Fibroblast of mammary gland (primary cell): ENCODE results near the gene GALNT2.

ENCODE experiments used
- DNase-seq: peaks from one replicate; pipeline ENCODE4 v3.0.0-alpha.2; 2010; ENCODE audit warnings: low read depth
- H3K4me3 ChIP-seq: 2 replicates; pipeline ENCODE4 v1.5.1; 2011; ENCODE audit warnings: low read depth, mild to moderate bottlenecking, low read length, moderate library complexity; ENCODE audit not compliant: control insufficient read depth
- TF ChIP-seq, protein P1 (sequence below): conservative IDR thresholded peaks from 2 replicates; pipeline ENCODE4 v1.5.1; 2011; ENCODE audit warnings: low read depth, low read length, inconsistent platforms; ENCODE audit not compliant: control insufficient read depth, insufficient read depth

GALNT2 gene

DNA sequence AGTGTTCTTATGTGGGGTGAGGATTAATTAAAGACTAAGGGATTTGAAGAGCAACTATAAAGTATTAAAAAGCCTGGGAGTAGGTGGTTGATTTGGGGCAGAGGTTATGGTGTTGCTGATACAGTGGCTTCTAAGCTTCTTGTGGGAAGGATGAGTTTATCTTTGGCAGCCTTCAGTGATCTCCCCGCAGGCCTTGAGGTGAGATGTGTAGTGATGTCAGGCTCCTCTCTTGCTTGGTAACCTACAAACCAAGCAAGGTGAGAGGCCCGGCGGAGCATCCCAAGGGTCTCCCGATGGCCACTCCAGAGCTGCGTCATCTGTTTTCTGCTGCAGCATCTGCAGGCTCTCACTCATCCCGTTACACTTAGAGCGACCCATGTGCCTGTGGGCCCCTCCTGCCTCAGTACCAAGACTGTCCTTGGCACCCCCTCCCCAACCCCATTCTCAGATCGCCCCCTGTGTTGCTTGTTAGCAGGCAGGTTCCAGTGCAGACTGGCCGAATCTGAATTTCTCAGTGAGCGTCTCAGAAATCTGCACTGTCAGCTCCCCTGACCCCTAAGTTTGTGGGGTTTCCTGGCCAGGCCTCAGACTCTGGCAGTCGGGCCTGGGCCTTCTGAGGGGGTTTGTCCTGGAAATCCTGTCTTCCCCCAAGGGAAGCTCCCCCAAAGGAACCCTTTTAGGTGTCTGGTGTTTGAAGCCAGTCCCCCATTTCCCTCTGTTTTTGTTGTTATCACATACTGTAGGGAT is 77.9 kb downstream of the GALNT2 start:
- TF ChIP-seq, protein P1, sequence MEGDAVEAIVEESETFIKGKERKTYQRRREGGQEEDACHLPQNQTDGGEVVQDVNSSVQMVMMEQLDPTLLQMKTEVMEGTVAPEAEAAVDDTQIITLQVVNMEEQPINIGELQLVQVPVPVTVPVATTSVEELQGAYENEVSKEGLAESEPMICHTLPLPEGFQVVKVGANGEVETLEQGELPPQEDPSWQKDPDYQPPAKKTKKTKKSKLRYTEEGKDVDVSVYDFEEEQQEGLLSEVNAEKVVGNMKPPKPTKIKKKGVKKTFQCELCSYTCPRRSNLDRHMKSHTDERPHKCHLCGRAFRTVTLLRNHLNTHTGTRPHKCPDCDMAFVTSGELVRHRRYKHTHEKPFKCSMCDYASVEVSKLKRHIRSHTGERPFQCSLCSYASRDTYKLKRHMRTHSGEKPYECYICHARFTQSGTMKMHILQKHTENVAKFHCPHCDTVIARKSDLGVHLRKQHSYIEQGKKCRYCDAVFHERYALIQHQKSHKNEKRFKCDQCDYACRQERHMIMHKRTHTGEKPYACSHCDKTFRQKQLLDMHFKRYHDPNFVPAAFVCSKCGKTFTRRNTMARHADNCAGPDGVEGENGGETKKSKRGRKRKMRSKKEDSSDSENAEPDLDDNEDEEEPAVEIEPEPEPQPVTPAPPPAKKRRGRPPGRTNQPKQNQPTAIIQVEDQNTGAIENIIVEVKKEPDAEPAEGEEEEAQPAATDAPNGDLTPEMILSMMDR, result no peak
- H3K4me3 ChIP-seq, result no peak overlapping the region
- DNase-seq, result no peak

DNA sequence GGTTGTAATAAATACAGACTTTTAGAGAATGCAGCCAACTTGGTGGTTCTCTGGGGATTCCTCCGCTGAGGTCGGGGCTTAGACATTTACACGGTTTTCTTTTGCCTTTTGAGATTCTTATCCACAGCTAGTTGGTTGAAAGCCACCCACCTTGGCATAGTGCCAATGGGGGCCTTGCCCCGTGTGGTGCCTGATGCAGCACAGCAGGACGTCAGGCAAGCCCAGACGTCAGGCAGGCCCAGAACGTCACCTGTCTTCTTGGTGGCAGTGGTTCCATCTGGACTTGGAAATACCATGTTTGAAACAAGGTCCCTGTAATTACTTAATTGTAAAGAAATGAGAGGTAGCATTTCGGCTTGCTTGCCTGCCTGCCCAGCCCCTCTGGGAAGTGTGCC is 78.5 kb downstream of the GALNT2 start:
- TF ChIP-seq, protein P1, result no peak
- H3K4me3 ChIP-seq, result no peak overlapping the region
- no peak for DNase-seq

DNA sequence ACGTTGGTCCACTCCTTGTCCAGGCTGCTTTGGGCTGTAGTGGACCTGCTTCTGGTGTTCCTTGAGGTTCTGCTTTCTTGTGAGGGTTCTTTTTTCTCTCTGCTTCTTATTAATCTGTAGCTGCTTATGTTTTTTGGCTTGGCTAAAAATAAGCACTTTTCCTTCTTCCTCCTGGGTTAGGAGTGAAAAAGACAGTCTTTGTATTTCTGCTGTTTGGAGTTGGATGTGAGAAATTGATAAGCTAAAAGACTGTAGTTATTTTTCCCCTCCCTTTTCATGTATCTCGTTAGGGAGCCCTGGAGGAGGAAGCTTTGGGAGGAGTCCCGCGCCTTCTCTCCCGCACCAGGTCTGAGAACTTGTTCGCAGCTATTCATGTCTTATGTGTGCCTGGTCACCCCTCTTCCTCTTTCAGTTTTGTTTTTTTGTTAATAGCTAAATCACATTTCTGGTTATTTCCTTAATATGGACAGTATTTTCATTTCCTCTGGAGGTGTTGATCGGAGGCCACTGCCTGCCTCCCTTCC is 79.0 kb downstream of the GALNT2 start:
- TF ChIP-seq, protein P1, result no peak
- no peak for DNase-seq
- H3K4me3 ChIP-seq, result no peak overlapping the region

DNA sequence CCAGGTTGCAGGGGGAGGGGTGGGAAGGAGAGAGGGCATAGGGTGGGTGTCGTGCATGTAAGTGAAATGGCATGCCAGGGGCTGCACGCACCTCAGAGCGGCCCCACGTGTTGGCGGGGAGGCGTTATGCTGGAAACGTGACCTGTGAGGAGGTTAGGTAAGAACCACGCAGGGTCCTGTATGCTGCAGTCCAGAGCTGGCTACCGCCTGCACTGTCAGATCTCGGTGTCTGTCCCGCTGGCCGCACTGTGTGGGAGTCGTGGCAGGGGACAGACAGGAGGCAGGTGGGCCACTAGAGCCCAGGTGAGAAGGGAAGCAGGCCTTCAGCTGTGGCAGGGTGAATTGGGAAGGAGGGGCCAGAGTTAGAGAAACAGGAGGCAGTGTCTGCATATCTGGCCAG is 79.7 kb downstream of the GALNT2 start:
- no peak overlapping the region for H3K4me3 ChIP-seq
- TF ChIP-seq, protein P1, result no peak
- no peak for DNase-seq

DNA sequence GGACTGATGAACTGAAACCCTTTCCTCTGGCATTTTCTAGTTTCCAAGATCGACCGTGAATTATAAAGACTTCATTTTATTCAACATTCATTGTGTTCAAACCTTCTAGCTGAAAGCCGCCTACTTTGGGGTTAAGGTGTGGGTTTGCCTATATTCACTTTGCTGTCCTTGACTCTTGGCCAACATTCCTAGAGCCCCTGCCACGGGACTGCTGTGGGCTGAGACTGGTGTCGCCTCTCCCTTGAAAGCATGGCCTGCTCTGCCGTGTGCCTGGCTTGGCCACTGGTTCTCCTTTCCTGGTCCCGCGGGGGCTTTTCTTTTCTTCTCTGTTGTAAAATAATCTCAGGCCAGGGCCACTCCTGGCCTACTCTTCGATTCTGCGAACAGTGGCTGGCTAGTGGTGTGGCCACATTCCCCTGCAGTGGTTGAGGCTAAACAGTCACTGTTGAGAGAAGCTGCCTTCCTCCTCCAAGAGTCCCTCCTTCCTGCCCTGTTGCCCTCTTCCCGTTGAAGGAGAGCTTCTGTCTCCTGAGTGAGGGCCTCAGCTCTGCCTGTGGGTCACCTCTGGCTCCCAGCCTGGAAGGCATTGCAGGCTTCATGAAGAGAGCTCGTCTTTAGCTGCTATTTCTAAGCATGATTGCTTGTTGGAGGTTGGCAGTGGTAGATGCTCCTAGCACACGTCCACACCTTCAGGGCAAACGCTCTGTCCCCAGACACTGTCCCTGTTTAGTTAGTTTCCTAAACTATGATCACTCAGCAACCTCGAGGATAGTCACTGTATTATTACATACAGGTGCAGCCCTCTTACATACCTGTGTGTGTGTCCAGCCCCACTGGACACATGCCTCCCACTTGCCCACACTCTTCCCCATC is 80.5 kb downstream of the GALNT2 start:
- no peak overlapping the region for H3K4me3 ChIP-seq
- TF ChIP-seq, protein P1, result no peak
- no peak for DNase-seq

DNA sequence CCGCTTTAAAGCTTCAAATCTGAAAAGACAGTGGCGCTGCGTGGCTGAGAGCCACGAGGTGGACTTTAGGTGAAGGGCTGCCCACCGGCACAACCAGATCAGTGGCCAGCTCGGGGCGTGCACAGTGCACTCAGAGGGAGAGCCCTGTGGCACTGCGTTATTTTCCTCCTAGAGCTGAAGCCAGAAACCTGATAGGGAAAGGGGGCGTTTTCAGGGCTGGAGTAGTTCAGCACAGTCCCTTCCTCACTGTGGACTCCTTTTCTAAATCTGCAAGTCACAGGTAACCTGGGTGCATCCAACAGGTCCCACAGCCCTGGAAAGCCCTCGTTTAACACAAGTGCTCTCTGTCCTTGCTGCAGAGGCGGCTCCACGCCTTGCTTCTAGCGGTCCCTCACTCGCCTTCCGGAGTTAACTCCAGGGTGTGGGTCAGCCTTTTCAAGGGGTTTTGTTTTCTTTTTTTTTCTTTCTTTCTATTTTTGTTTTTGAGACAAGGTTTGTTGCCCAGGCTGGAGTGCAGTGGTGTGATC is 81.2 kb downstream of the GALNT2 start:
- TF ChIP-seq, protein P1, result no peak
- DNase-seq, result no peak

More for the DNA sequence above, 81.2 kb downstream of the GALNT2 start:
- no peak overlapping the region for H3K4me3 ChIP-seq
